ENCODE results near the gene EMILIN1.
"Not testable (repeated sequence)": the region's sequence is repeated elsewhere in the genome, so short reads cannot be mapped to it uniquely, and the experiment has no call there.

EMILIN1 gene

GRCh38 chr2:27053776-27054175, 24.6 kb upstream of the EMILIN1 start:
- DNase-seq (ENCODE audit: low spot score) = no peak

GRCh38 chr2:27054721-27055120, 23.7 kb upstream of the EMILIN1 start:
- DNase-seq (ENCODE audit: low spot score) = no peak

GRCh38 chr2:27057184-27057583, 21.2 kb upstream of the EMILIN1 start:
- no peak for DNase-seq (ENCODE audit: low spot score)

GRCh38 chr2:27058210-27058609, 20.2 kb upstream of the EMILIN1 start:
- no peak for DNase-seq (ENCODE audit: low spot score)

GRCh38 chr2:27059141-27059820, 19.1 kb upstream of the EMILIN1 start:
- no peak for DNase-seq (ENCODE audit: low spot score)

- no peak for DNase-seq (ENCODE audit: low spot score)
Measured at GRCh38 chr2:27060323-27060722, 18.1 kb upstream of the EMILIN1 start.

- DNase-seq (ENCODE audit: low spot score) = no peak
Measured at GRCh38 chr2:27065128-27065527, 13.3 kb upstream of the EMILIN1 start.

GRCh38 chr2:27067385-27067784, 11.0 kb upstream of the EMILIN1 start:
- DNase-seq (ENCODE audit: low spot score) = no peak

GRCh38 chr2:27069436-27069835, 9.0 kb upstream of the EMILIN1 start:
- DNase-seq (ENCODE audit: low spot score) = no peak

GRCh38 chr2:27069961-27070618, 8.3 kb upstream of the EMILIN1 start:
- DNase-seq (ENCODE audit: low spot score) = no peak

- no peak for DNase-seq (ENCODE audit: low spot score)
Measured at GRCh38 chr2:27070653-27071276, 7.7 kb upstream of the EMILIN1 start.

GRCh38 chr2:27071277-27071989, 7.0 kb upstream of the EMILIN1 start, which contains the start of gene OST4:
OST4 (minus strand) TSS chr2:27071654.
- peak; percentile 90 for DNase-seq (ENCODE audit: low spot score)

- DNase-seq (ENCODE audit: low spot score) = no peak
Measured at GRCh38 chr2:27071990-27072830, 6.2 kb upstream of the EMILIN1 start.

GRCh38 chr2:27072920-27073319, 5.5 kb upstream of the EMILIN1 start:
- no peak for DNase-seq (ENCODE audit: low spot score)

GRCh38 chr2:27073782-27074181, 4.6 kb upstream of the EMILIN1 start:
- DNase-seq (ENCODE audit: low spot score) = no peak

GRCh38 chr2:27074738-27075565, 3.5 kb upstream of the EMILIN1 start:
- DNase-seq (ENCODE audit: low spot score) = no peak

- not testable (repeated sequence) for DNase-seq (ENCODE audit: low spot score)
Measured at GRCh38 chr2:27075566-27075871, 2.9 kb upstream of the EMILIN1 start.

- no peak for DNase-seq (ENCODE audit: low spot score)
Measured at GRCh38 chr2:27076323-27076722, 2.1 kb upstream of the EMILIN1 start.

- no peak for DNase-seq (ENCODE audit: low spot score)
Measured at GRCh38 chr2:27077231-27077630, 1.2 kb upstream of the EMILIN1 start.

- DNase-seq (ENCODE audit: low spot score) = no peak
Measured at GRCh38 chr2:27079233-27080139, 1.1 kb downstream of the EMILIN1 start.
